GM23248 (cell line): Measurements from ENCODE around the gene GPR176. TPM values are rescaled to one million over a fixed set of nuclear protein-coding genes. Genes with fewer than 3 reads are reported as not detected.

ENCODE experiments used
- DNase-seq: peaks from one replicate; pipeline ENCODE4 v3.0.0-alpha.2; 2015
- H2AFZ ChIP-seq: fragments of 200-600 bp; sonication (generic); 2 replicates; pipeline ENCODE4 v1.6.1; 2016; ENCODE audit warnings: antibody characterized with exemption
- H3F3A ChIP-seq: fragments of 200-600 bp; sonication (generic); 2 replicates; pipeline ENCODE4 v1.6.1; 2016; ENCODE audit warnings: mild to moderate bottlenecking, antibody characterized with exemption, mixed run types; ENCODE audit not compliant: insufficient read depth
- H3K27ac ChIP-seq: fragments of 200-600 bp; sonication (generic); 2 replicates; pipeline ENCODE4 v1.5.1; 2016; ENCODE audit warnings: mild to moderate bottlenecking
- H3K27me3 ChIP-seq: fragments of 200-600 bp; sonication (generic); replicated peaks from 2 replicates; pipeline ENCODE4 v1.6.1; 2016; ENCODE audit warnings: mild to moderate bottlenecking; ENCODE audit not compliant: insufficient read depth
- H3K36me3 ChIP-seq: fragments of 200-600 bp; sonication (generic); 2 replicates; pipeline ENCODE4 v1.6.1; 2016; ENCODE audit warnings: low read depth, mild to moderate bottlenecking
- H3K4me1 ChIP-seq: fragments of 200-600 bp; sonication (generic); 2 replicates; pipeline ENCODE4 v1.6.1; 2016; ENCODE audit warnings: mild to moderate bottlenecking; ENCODE audit not compliant: insufficient read depth
- H3K4me2 ChIP-seq: fragments of 200-600 bp; sonication (generic); one replicate; pipeline ENCODE4 v1.6.1; 2016; ENCODE audit warnings: mild to moderate bottlenecking; ENCODE audit not compliant: unreplicated experiment
- H3K4me3 ChIP-seq: fragments of 200-600 bp; sonication (generic); 2 replicates; pipeline ENCODE4 v1.5.1; 2016; ENCODE audit warnings: mild to moderate bottlenecking
- H3K79me2 ChIP-seq: fragments of 200-600 bp; sonication (generic); 2 replicates; pipeline ENCODE4 v1.6.1; 2016; ENCODE audit warnings: mild to moderate bottlenecking; ENCODE audit not compliant: insufficient read depth
- H3K9ac ChIP-seq: fragments of 200-600 bp; sonication (generic); 2 replicates; pipeline ENCODE4 v1.6.1; 2016; ENCODE audit warnings: mild to moderate bottlenecking
- H3K9me2 ChIP-seq: fragments of 200-600 bp; sonication (generic); 2 replicates; pipeline ENCODE4 v1.6.1; 2016; ENCODE audit warnings: mixed run types, mild to moderate bottlenecking, moderate library complexity; ENCODE audit not compliant: insufficient read depth
- H3K9me3 ChIP-seq: fragments of 200-600 bp; sonication (generic); one replicate; pipeline ENCODE4 v1.6.1; 2017; ENCODE audit warnings: low read depth
- H4K20me1 ChIP-seq: fragments of 200-600 bp; sonication (generic); 2 replicates; pipeline ENCODE4 v1.6.0; 2016; ENCODE audit not compliant: insufficient read depth
- EZH2 ChIP-seq: fragments of 200-600 bp; sonication (generic); IDR thresholded peaks from 2 replicates; pipeline ENCODE4 v1.6.1; 2018; ENCODE audit warnings: antibody characterized with exemption, mild to moderate bottlenecking; ENCODE audit not compliant: insufficient read depth, poor library complexity, severe bottlenecking
- EZH2phosphoT487 ChIP-seq: fragments of 200-600 bp; sonication (generic); IDR thresholded peaks from 2 replicates; pipeline ENCODE4 v1.6.1; 2018; ENCODE audit warnings: antibody characterized with exemption, moderate library complexity, mild to moderate bottlenecking, low read depth; ENCODE audit not compliant: insufficient read depth
- WGBS, 2 experiments: methylation state at CpG; one replicate each; pipeline ENCODE4 v1.1.6; 2015 to 2017; ENCODE audit warnings: low lambda C conversion rate in 2 of 2, low coverage in 1 of 2; ENCODE audit errors: missing lambda C conversion rate in 2 of 2; 5-methylcytosine and 5-hydroxymethylcytosine counted together
- in situ Hi-C: fragments of 300-500 bp; cut with MboI; formaldehyde crosslinking; loops from 2 replicates; pipeline ENCODE4 v1.15.0; 2020
- polyA plus RNA-seq: library from polyadenylated mRNA; unstranded; fragments of >200 nt; fragmentation: Nextera tagmentation; extraction: Ambion mirVana; gene quantifications from 2 replicates; pipeline ENCODE4 v1.2.1, GENCODE V29; 2016
- total RNA-seq: library from RNA; depleted of rRNA; stranded (reverse); fragments of >200 nt; shearing (Covaris generic); gene quantifications from 2 replicates; pipeline ENCODE4 v1.2.3, GENCODE V29; 2014

GPR176 gene
- total and polyA plus RNA-seq, 2 experiments from 2014 or later: 161 to 254 TPM

- H3K9ac ChIP-seq: no peak overlapping the region
- H3K27ac ChIP-seq: no peak overlapping the region
- peaks cover 8% of the 10 kb centered on the region; the same call in 1 of the 2 replicates for H4K20me1 ChIP-seq
- no peaks in the 10 kb centered on the region for H3K9me2 ChIP-seq
- TF ChIP-seq EZH2 (no peak), EZH2phosphoT487 (no peak)
- DNase-seq: no peak
- H3K36me3 ChIP-seq: peaks cover 6% of the 10 kb centered on the region; the same call in 1 of the 2 replicates
- no peaks in the 10 kb centered on the region for H3K9me3 ChIP-seq
- H2AFZ ChIP-seq: no peak overlapping the region
- H3K4me3 ChIP-seq: no peak overlapping the region
- H3K4me2 ChIP-seq: no peak overlapping the region
- WGBS, 2 experiments: 50 to 55% methylated on average over 4 of the region's 4 CpGs
- peaks cover 10% of the 10 kb centered on the region; the same call in 1 of the 2 replicates for H3F3A ChIP-seq
- in situ Hi-C loops: no loop called here
- no peaks in the 10 kb centered on the region for H3K4me1 ChIP-seq
- peaks cover 100% of the 10 kb centered on the region for H3K79me2 ChIP-seq
- no peaks in the 10 kb centered on the region for H3K27me3 ChIP-seq
These were observed 50.1 kb downstream of the GPR176 start for GRCh38 chr15:39869858-39870515.

GRCh38 chr15:39869254-39869653 lies 50.8 kb downstream of the GPR176 start:
- peaks cover 5% of the 10 kb centered on the region; the same call in 1 of the 2 replicates for H3F3A ChIP-seq
- H4K20me1 ChIP-seq: peaks cover 8% of the 10 kb centered on the region; the same call in 1 of the 2 replicates
- TF ChIP-seq EZH2 (no peak), EZH2phosphoT487 (no peak)
- H3K9ac ChIP-seq: no peak overlapping the region
- no peak for DNase-seq
- H3K9me3 ChIP-seq: no peaks in the 10 kb centered on the region
- WGBS, 2 experiments: 97 to 99% methylated on average over 4 of the region's 4 CpGs
- H2AFZ ChIP-seq: no peak overlapping the region
- H3K9me2 ChIP-seq: no peaks in the 10 kb centered on the region
- peaks cover 100% of the 10 kb centered on the region for H3K79me2 ChIP-seq
- no peaks in the 10 kb centered on the region for H3K4me1 ChIP-seq
- H3K4me3 ChIP-seq: no peak overlapping the region
- no peaks in the 10 kb centered on the region for H3K27me3 ChIP-seq
- no peak overlapping the region for H3K27ac ChIP-seq
- H3K36me3 ChIP-seq: peaks cover 6% of the 10 kb centered on the region; the same call in 1 of the 2 replicates
- no peak overlapping the region for H3K4me2 ChIP-seq
- in situ Hi-C loops: no loop called here

- Histone ChIP-seq H3K36me3 (no peaks in the 10 kb centered on the region), H2AFZ (no peak overlapping the region), H3K79me2 (peaks cover 100% of the 10 kb centered on the region), H4K20me1 (peaks cover 8% of the 10 kb centered on the region; the same call in 1 of the 2 replicates), H3K27ac (no peak overlapping the region), H3K4me2 (no peak overlapping the region), H3K9me2 (no peaks in the 10 kb centered on the region), H3K4me3 (no peak overlapping the region), H3K4me1 (no peaks in the 10 kb centered on the region), H3K27me3 (no peaks in the 10 kb centered on the region), H3K9me3 (no peaks in the 10 kb centered on the region), H3F3A (peaks cover 4% of the 10 kb centered on the region; the same call in 1 of the 2 replicates), H3K9ac (no peak overlapping the region)
- in situ Hi-C loops: no loop called here
- WGBS, 2 experiments: 95 to 100% methylated on average over 2 of the region's 2 CpGs
- no peak for DNase-seq
- TF ChIP-seq EZH2phosphoT487 (no peak), EZH2 (no peak)
These were observed 51.7 kb downstream of the GPR176 start for GRCh38 chr15:39868396-39868795.

GRCh38 chr15:39864116-39864515 lies 56.0 kb downstream of the GPR176 start:
- H3K9me2 ChIP-seq: no peaks in the 10 kb centered on the region
- H4K20me1 ChIP-seq: peaks cover 13% of the 10 kb centered on the region; the same call in 1 of the 2 replicates
- no peak for DNase-seq
- peaks cover 100% of the 10 kb centered on the region for H3K79me2 ChIP-seq
- H3F3A ChIP-seq: 0 out of 2 replicates have a peak, but pooled peaks cover 4% of the 10 kb centered on the region
- H3K27ac ChIP-seq: no peak overlapping the region
- H3K4me1 ChIP-seq: no peaks in the 10 kb centered on the region
- H3K9me3 ChIP-seq: no peaks in the 10 kb centered on the region
- no peak overlapping the region for H3K4me3 ChIP-seq
- H3K36me3 ChIP-seq: peaks cover 13% of the 10 kb centered on the region
- H2AFZ ChIP-seq: no peak overlapping the region
- H3K4me2 ChIP-seq: no peak overlapping the region
- TF ChIP-seq EZH2 (no peak), EZH2phosphoT487 (no peak)
- WGBS, 2 experiments: 100% methylated on average over 1 of the region's 1 CpG
- H3K27me3 ChIP-seq: no peaks in the 10 kb centered on the region
- H3K9ac ChIP-seq: no peak overlapping the region
- in situ Hi-C loops: no loop called here
